GM21619 (cell line): Measurements from ENCODE around the gene PRRG3.

Experiments
- ATAC-seq: cut with Tn5 transposase; IDR thresholded peaks from one replicate; pipeline ENCODE4 v1.9.1; 2021; ENCODE audit not compliant: unreplicated experiment

PRRG3 gene

DNA sequence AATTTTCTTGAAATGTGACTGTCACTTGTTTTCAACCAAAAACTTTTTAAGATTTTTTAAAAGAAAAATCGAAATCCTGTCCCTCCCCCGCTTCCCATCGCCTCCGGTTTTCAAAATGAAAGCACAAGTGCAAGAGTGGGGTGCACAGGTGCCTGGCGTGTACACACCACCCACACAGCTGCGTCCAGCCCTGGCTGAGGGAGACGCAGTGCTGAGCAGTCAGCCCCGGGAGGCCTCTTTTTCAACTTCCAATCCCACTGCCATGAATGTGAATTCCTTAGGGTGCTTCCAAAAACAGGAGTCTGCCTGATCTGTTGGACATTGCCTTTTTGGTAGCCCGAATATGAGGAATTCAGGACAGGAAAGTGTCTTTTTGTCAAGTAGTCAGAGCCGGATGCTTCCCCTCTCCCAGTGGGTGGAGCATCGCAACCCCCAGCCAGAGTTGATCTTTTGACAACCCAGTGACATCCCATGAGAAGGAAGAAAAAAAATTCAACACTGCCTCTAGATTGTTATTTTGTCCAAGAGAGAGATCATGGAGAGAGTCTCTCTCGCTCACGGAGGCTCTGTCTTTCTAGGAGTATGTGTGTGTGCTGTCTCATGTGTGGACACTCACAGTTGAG, 8.9 kb downstream of the PRRG3 start:
- ATAC-seq = no peak

DNA sequence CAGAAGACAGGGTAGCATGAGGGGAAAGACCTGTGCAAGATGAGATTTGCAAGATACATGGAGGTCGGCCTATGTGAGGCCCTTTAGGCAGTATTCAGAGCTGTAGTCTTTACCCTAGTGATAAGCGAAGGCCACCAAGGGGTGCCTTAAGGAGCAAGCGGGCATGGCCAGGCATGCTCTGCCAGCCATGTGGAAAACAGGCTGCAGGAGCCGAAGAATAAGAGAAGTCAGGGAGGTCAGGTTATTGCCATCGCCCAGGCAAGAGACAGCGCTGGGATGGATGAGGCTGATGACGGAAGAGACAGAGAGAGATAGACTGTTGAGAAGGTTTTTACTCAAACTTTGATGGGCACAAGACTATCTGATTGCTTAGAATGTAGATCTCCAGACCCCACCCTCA, 13.6 kb downstream of the PRRG3 start:
- ATAC-seq = no peak

GRCh38 chrX:151710457-151710856, 15.2 kb downstream of the PRRG3 start:
- no peak for ATAC-seq

DNA sequence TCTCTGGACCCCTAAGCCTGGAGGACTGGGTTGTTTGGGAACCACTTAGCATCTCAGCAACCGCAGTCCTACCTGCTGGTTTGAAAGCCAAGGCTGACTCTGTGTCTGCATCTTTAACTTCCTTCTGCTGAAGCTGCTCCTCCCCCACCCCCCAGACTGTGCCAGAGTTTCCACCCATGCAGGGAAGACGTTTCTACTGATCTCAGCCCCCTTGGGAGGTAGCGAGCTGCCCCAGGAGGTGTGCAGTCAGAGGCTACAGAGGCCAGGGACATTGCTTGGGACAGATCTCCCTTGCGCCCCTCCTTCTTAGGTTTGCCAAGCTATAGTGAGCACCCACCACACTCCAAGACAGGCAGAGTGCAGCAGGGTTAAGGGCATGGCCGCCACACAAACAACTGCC, 15.9 kb downstream of the PRRG3 start:
- ATAC-seq = no peak

- no peak for ATAC-seq
Observed at GRCh38 chrX:151711787-151712186, 16.5 kb downstream of the PRRG3 start.

DNA sequence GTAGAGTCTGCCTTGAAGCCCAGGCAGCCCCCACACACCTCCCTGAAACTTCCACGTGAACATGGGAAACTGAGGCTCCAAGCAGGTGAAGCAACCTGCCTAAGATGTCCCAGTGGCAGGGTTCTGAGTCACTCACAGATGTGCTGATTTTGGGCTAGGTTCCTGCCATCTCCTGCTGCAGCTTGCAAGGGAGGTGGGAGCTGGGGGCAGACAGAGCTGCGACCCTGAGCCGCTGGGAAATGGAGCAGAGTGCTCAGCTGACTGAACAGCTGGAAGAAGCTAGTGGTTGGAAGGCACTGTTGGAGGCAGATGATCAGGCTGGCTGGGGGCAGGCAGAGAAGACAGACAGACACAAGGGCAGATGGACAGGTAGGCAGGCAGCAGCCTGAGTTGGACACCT, 17.0 kb downstream of the PRRG3 start:
- no peak for ATAC-seq

DNA sequence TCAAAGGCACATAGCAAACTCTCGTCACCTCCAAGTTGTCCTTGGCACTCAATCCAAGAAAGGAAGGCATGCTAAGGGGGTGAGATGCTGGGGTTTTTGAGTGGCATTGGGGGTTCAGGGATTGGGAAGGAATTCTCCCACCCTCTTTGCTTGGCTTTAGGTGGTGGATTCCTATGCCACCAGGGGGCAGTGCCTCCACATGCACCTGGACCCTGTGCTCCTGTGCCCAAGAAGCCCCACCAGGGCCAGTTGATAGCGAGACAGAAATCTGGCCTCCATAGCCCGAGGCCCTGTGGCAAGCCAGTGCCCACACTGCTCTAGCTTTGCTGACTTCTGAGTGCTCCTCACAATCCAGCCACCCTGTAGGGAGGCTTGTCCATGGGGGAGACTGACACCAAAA, 18.6 kb downstream of the PRRG3 start:
- ATAC-seq = no peak

- ATAC-seq = no peak
Observed at GRCh38 chrX:151714362-151714761, 19.1 kb downstream of the PRRG3 start.

GRCh38 chrX:151715752-151716151, 20.5 kb downstream of the PRRG3 start, which contains the start of gene FATE1:
TSS of gene FATE1 (plus strand) at chrX:151716035. CDS start at chrX:151716120, 85 bp downstream.
- no peak for ATAC-seq

- no peak for ATAC-seq
Observed at GRCh38 chrX:151722241-151722846, 27.1 kb downstream of the PRRG3 start.

GRCh38 chrX:151723156-151723760, 28.0 kb downstream of the PRRG3 start:
- ATAC-seq = no peak

- ATAC-seq = no peak
Observed at GRCh38 chrX:151724563-151725337, 29.5 kb downstream of the PRRG3 start.

DNA sequence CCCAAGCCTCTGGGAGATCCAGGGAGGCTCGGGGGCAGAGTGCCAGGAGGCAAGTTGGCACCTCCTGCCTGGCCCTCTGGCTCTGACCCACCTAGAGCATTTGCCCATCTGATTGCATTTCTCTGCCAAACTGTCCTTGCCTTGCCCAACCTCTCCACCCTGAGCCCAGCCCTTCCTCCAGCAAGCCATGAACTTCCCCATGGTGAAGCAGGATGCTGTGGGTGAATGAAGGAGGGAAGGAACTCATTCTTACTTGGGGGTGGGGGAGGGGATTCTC, 30.0 kb downstream of the PRRG3 start:
- ATAC-seq = no peak

GRCh38 chrX:151726751-151727150, 31.5 kb downstream of the PRRG3 start:
- ATAC-seq = no peak

- no peak for ATAC-seq
Observed at GRCh38 chrX:151727346-151727745, 32.1 kb downstream of the PRRG3 start.

- no peak for ATAC-seq
Observed at GRCh38 chrX:151729056-151729725, 33.9 kb downstream of the PRRG3 start.

DNA sequence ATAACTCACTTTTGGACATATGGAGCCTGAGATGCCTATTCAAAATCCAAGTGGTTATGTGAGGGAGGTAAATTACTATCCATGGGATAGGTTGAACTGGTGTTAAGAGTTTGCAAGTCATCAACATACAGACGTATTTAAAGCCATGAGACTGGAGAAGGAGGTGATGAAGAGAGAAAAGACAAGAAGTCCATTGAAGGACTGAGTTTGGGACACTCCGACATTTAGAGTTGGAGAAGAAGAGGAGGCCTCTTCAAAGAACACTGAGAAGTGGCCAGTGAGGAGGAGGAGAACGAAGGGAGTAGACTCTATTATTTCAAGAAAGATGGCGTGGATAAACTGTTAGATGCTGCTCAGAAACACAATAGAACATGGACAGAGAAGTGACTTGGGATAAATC, 39.2 kb downstream of the PRRG3 start, which contains the start of gene CNGA2:
TSS of gene CNGA2 (plus strand) at position 301 of the 400 bp plus-strand sequence. CDS start 3,738 bp downstream, outside the sequence.
- ATAC-seq = no peak

GRCh38 chrX:151735219-151735618, 40.0 kb downstream of the PRRG3 start:
- ATAC-seq = no peak

DNA sequence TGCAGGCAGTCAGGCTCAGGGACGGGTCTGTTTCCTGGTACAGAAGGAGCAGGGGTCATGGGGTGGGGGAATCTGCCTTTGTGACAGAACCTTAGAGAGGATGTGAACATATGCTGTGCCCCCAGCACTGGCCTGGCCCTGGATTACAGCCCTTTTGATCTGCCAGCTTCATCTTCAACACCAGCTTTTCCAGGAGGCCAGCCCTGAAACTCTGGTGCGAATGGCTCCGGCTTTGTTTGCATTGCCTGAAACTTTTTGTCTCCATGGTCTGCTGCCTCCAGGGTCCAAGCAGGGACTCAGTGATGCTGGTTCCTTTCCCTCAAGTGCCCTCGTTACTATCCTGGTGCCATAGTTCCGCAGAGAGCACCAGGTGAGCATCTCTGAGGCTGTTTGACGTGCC, 41.4 kb downstream of the PRRG3 start:
- no peak for ATAC-seq

DNA sequence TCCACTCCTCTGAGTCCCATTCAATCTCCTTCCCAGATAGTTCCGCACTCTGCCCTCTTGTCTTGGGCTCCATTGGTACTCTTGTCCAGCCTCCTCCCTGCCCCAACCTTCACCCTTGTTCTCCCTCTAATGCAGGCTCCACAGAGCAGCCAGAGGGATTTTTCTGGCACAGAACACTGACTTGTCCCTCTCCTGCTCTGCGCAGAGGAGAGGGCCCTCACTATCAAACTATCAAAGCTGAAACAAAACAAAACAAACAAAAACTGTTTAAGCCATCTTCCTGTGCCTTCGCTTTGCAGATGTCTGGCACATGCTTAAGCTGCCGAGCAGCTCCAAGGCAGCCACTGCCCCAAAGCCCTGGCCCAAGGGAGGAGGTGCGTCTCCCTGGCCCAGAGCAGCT, 42.2 kb downstream of the PRRG3 start:
- no peak for ATAC-seq

- no peak for ATAC-seq
Observed at GRCh38 chrX:151738751-151739150, 43.5 kb downstream of the PRRG3 start.
